HG03460 (cell line): ENCODE data around the gene SLC6A19.
"Not testable (repeated sequence)": the region's sequence is repeated elsewhere in the genome, so short reads cannot be mapped to it uniquely, and the experiment has no call there.

Experiments used
- ATAC-seq: cut with Tn5 transposase; IDR thresholded peaks from one replicate; pipeline ENCODE4 v1.9.1; 2021; ENCODE audit not compliant: unreplicated experiment

The SLC6A19 gene

GRCh38 chr5:1261643-1262042 lies 60.2 kb downstream of the SLC6A19 start:
- ATAC-seq = no peak

- no peak for ATAC-seq
Observed at GRCh38 chr5:1262381-1262780, 61.0 kb downstream of the SLC6A19 start.

DNA sequence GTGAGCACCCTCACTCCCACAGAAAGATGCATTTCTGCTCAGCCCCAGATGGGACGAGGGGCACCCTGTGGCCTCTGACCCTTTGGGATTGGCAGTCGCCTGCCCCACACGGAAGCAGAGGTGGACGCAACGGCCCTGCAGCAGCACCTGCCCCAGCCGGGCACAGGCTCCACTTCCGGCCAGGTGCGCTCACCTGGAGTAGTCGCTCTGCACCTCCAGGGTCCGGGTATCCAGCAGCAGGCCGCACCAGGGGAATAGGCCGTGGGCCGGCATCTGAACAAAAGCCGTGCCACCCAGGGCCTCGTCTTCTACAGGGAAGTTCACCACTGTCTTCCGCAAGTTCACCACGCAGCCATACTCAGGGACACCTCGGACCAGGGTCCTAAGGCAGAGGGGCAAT lies 62.8 kb downstream of the SLC6A19 start:
- no peak for ATAC-seq

GRCh38 chr5:1265026-1265425 lies 63.6 kb downstream of the SLC6A19 start:
- no peak for ATAC-seq

- ATAC-seq = no peak
Observed at GRCh38 chr5:1265461-1266455, 64.4 kb downstream of the SLC6A19 start.

GRCh38 chr5:1266791-1267190 lies 65.4 kb downstream of the SLC6A19 start:
- ATAC-seq = no peak

- not testable (repeated sequence) for ATAC-seq
Observed at GRCh38 chr5:1267464-1267863, 66.1 kb downstream of the SLC6A19 start.

- no peak for ATAC-seq
Observed at GRCh38 chr5:1268056-1268455, 66.7 kb downstream of the SLC6A19 start.

- no peak for ATAC-seq
Observed at GRCh38 chr5:1268666-1269065, 67.3 kb downstream of the SLC6A19 start.

DNA sequence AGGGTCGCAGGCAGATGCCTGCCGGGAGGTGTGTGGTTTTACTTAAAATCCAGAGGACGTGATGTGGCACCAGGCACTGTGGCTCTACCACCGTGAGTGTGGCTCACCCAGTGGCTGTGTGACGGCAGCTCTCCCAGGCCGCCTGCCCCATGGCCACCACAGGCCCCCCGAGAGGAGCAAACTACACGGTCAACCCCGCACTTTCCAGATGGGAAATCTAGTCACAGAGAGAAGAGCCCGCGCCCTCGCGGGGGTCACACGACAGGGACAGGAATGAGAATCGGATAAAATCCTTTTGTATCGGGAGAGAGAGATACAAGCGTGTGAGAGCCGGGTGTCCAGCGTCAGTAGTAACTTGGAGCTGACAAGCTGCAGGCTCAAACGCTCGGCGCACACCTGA lies 69.0 kb downstream of the SLC6A19 start:
- ATAC-seq = no peak

- no peak for ATAC-seq
Observed at GRCh38 chr5:1270933-1271914, 69.8 kb downstream of the SLC6A19 start.

GRCh38 chr5:1272201-1272600 lies 70.8 kb downstream of the SLC6A19 start:
- ATAC-seq = no peak

DNA sequence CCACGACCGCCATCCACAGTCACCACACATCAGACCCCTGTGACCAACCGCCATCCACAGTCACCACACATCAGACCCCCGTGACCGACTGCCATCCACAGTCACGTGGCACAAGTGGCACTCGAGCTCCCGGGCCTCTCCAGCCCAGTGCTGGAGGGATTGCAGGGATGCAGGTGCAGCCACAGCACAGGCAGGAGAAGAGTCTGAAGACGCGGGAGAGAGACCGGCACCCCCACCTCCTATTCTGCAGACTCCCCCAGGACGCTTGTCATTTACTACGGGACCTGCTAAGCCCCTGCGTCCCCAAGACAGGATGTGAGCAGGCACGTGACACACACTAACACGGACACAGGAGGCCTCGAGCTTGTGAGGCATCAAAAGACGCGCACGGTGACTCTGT lies 72.3 kb downstream of the SLC6A19 start:
- no peak for ATAC-seq

- no peak for ATAC-seq
Observed at GRCh38 chr5:1274471-1274870, 73.1 kb downstream of the SLC6A19 start.
